ENCODE measurements around the gene GADD45GIP1. TPM values are rescaled to one million over a fixed set of nuclear protein-coding genes. Genes with fewer than 3 reads are reported as not detected.

The GADD45GIP1 gene
- polyA plus RNA-seq, 2 of the 4 experiments (the other 2 are of a cell fraction) = 26.4 to 31.1 TPM

DNA sequence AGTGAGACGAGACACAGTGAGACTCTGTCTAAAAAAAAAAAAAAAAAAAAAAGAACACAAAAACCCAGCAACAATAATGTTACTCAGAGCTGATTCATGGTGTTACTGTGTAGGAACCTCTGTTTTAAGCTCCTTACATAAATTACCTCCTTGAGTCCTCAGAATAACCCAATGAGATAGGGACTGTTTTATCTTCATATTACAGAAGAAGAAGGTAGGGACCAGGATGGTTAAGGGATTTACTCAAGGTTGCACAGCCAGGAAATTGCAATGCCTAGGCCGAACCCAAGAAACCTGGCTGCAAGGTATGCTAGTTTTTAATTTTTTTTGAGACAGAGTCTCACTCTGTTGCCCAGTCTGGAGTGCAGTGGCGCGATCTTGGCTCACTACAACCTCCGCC, 10.9 kb upstream of the GADD45GIP1 start:
- Histone ChIP-seq H3K4me3 (no peak overlapping the region), H3K9me3 (no peaks in the 10 kb centered on the region), H3K4me1 (peaks cover 11% of the 10 kb centered on the region; the same call in 1 of the 3 replicates), H3K27ac (no peak overlapping the region), H3K4me2 (no peak overlapping the region)
- ChIA-PET CTCF (interaction anchor here (1.6 to 6.9 kb wide), 4 partner anchors 8 to 136 kb away, joined by 5 to 114 read pairs (median 38); no protein-coding TSS in a partner anchor), POLR2A (no interaction called here)
- DNase-seq (ENCODE audit: low read depth in 1 of 2, low spot score in 1 of 2) (no peak), FAIRE-seq (no peak), ATAC-seq (no peak)
- no peak for TF ChIP-seq CHD2 (IDR thresholded peaks at IDR 0.05; ENCODE audit: low read length, partially characterized antibody)
- no peak for TF ChIP-seq CBX8 (IDR thresholded peaks at IDR 0.05)
- TF ChIP-seq ZNF302 (CRISPR knock-in tag; IDR thresholded peaks at IDR 0.05) = no peak
- TF ChIP-seq CHD4 (IDR thresholded peaks at IDR 0.05; ENCODE audit: borderline replicate concordance) = no peak
- TF ChIP-seq, protein P1, sequence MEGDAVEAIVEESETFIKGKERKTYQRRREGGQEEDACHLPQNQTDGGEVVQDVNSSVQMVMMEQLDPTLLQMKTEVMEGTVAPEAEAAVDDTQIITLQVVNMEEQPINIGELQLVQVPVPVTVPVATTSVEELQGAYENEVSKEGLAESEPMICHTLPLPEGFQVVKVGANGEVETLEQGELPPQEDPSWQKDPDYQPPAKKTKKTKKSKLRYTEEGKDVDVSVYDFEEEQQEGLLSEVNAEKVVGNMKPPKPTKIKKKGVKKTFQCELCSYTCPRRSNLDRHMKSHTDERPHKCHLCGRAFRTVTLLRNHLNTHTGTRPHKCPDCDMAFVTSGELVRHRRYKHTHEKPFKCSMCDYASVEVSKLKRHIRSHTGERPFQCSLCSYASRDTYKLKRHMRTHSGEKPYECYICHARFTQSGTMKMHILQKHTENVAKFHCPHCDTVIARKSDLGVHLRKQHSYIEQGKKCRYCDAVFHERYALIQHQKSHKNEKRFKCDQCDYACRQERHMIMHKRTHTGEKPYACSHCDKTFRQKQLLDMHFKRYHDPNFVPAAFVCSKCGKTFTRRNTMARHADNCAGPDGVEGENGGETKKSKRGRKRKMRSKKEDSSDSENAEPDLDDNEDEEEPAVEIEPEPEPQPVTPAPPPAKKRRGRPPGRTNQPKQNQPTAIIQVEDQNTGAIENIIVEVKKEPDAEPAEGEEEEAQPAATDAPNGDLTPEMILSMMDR (IDR thresholded peaks at IDR 0.05) = no peak
- no peak for TF ChIP-seq ZC3H11A (IDR thresholded peaks at IDR 0.05)
- no peak for TF ChIP-seq SREBF2 (IDR thresholded peaks at IDR 0.05)
- no peak for TF ChIP-seq POLR2AphosphoS2 (conservative IDR thresholded peaks at IDR 0.05; ENCODE audit: low read length)
- TF ChIP-seq SMC3 (IDR thresholded peaks at IDR 0.05) = no peak
- no peak for TF ChIP-seq MYC (IDR thresholded peaks at IDR 0.05; ENCODE audit: borderline replicate concordance, low read length)
- TF ChIP-seq POLR2A (IDR thresholded peaks at IDR 0.05; ENCODE audit: low read length) = no peak
- no peak for TF ChIP-seq PHF8 (IDR thresholded peaks at IDR 0.05; ENCODE audit: borderline replicate concordance, low read depth)
- no peak for TF ChIP-seq ZFP36 (IDR thresholded peaks at IDR 0.05; ENCODE audit: borderline replicate concordance, partially characterized antibody)
- TF ChIP-seq HEYL (CRISPR knock-in tag; IDR thresholded peaks at IDR 0.05) = no peak
- 86% methylated on average over 5 of the region's 5 CpGs for WGBS (ENCODE audit: missing lambda C conversion rate)

DNA sequence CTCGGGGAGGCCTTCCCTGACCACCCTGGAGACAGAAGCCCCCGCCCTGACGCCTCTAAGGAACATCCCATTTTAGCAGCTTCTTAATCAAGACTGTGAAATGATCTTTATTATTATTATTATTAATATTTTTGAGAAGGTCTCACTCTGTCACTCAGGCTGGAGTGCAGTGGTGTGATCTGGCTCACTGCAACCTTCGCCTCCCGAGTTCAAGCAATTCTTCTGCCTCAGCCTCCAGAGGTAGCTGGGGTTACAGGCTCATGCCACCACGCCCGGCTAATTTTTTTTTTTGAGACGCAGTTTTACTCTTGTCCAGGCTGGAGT, 8.8 kb upstream of the GADD45GIP1 start:
- TF ChIP-seq EHMT2 (IDR thresholded peaks at IDR 0.05; ENCODE audit: low read depth) (no peak), JUNB (IDR thresholded peaks at IDR 0.05) (no peak), ZFP36 (IDR thresholded peaks at IDR 0.05; ENCODE audit: borderline replicate concordance, partially characterized antibody) (no peak)
- TF ChIP-seq, protein P2, sequence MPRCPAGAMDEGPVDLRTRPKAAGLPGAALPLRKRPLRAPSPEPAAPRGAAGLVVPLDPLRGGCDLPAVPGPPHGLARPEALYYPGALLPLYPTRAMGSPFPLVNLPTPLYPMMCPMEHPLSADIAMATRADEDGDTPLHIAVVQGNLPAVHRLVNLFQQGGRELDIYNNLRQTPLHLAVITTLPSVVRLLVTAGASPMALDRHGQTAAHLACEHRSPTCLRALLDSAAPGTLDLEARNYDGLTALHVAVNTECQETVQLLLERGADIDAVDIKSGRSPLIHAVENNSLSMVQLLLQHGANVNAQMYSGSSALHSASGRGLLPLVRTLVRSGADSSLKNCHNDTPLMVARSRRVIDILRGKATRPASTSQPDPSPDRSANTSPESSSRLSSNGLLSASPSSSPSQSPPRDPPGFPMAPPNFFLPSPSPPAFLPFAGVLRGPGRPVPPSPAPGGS (IDR thresholded peaks at IDR 0.05) = no peak
- 55% methylated on average over 8 of the region's 8 CpGs for WGBS (ENCODE audit: missing lambda C conversion rate)
- ATAC-seq = no peak
- peaks cover 11% of the 10 kb centered on the region; the same call in 1 of the 3 replicates for H3K4me1 ChIP-seq
- CTCF ChIA-PET = interaction anchor here (0.8 to 6.9 kb wide), 47 partner anchors 11 to 624 kb away, joined by 3 to 114 read pairs (median 6); partner anchors contain the start of genes FARSA, GCDH, IER2 and RAD23A
- no peak for FAIRE-seq
- peak overlapping the region; percentile 53; the same call in 1 of the 3 replicates for H3K4me3 ChIP-seq
- DNase-seq (ENCODE audit: low read depth in 1 of 2, low spot score in 1 of 2) = no peak
- POLR2A ChIA-PET = interaction anchor here (0.7 kb wide), 1 partner anchor 12 kb away, joined by 3 read pairs; no protein-coding TSS in a partner anchor
- H3K27ac ChIP-seq = peak overlapping the region; percentile 91
- peak overlapping the region; percentile 99 for H3K4me2 ChIP-seq
- no peaks in the 10 kb centered on the region for H3K9me3 ChIP-seq

DNA sequence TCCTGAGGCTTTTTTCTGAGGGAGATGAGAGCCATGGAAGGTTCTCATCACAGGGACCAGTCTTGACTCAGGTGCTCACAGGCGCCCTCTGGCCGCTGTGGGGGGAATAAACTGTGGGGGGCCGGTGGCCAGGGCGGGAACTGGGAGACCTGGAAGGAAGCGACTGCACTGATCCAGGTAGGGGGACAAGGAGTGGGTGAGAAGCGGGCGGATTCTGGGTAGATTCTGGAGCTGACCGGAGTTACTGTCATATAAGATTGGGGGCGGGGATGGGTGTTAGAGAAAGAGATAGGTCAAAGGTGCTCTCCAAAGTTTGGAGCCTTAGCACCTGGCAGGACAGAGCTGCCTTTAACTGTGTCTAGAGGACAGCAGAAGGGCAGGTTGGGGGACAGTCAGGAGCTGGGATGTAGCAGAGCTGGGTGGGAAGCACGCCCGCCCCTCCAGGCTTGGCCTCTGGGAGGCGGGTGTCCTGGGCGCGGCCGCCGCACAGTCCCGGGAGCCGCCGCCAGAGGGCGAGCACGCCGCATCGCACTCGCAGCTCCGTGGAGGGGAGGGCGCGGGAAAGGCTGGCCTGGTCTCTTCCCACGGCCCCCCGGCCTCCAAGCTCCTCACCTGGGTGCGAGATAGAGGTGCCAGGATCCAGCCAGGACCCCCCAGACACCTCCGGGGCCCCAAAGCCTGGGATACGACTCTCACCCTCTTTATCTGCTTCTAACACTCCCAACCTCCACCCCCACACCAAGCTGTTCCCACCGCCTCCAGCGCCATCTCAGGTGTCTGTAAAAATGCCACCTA, 8.2 kb upstream of the GADD45GIP1 start:
- ChIA-PET CTCF (interaction anchor here (0.8 to 6.9 kb wide), 52 partner anchors 11 to 830 kb away, joined by 3 to 114 read pairs (median 5); partner anchors contain the start of genes FARSA, GCDH, IER2 and RAD23A), POLR2A (interaction anchor here (0.7 to 0.9 kb wide), 2 partner anchors 13 to 80 kb away, joined by 3 read pairs; no protein-coding TSS in a partner anchor)
- peak overlapping the region; percentile 53 for H3K4me3 ChIP-seq
- peak; percentile 97 to 98 for ATAC-seq
- WGBS (ENCODE audit: missing lambda C conversion rate) = 2% methylated on average over 18 of the region's 34 CpGs
- H3K4me2 ChIP-seq = peak overlapping the region; percentile 99
- H3K9me3 ChIP-seq = no peaks in the 10 kb centered on the region
- no peak for FAIRE-seq
- peak overlapping the region; percentile 91 for H3K27ac ChIP-seq
- H3K4me1 ChIP-seq = peaks cover 11% of the 10 kb centered on the region; the same call in 1 of the 3 replicates
- peak; percentile 53 to 76 for DNase-seq (ENCODE audit: low read depth in 1 of 2, low spot score in 1 of 2)
- TF ChIP-seq, protein P1 (IDR thresholded peaks at IDR 0.05) = peak; percentile 67
- TF ChIP-seq, protein P3, sequence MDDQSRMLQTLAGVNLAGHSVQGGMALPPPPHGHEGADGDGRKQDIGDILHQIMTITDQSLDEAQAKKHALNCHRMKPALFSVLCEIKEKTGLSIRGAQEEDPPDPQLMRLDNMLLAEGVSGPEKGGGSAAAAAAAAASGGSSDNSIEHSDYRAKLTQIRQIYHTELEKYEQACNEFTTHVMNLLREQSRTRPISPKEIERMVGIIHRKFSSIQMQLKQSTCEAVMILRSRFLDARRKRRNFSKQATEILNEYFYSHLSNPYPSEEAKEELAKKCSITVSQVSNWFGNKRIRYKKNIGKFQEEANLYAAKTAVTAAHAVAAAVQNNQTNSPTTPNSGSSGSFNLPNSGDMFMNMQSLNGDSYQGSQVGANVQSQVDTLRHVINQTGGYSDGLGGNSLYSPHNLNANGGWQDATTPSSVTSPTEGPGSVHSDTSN (IDR thresholded peaks at IDR 0.05) = no peak
- TF ChIP-seq HOXB13 (CRISPR knock-in tag; IDR thresholded peaks at IDR 0.05; ENCODE audit: low read depth) (no peak), FOSL2 (IDR thresholded peaks at IDR 0.05) (no peak), FOSL2 (CRISPR knock-in tag; IDR thresholded peaks at IDR 0.05) (no peak), JUN (IDR thresholded peaks at IDR 0.05) (0 out of 5 replicates have a peak, but pooled peaks of 1 of the 2 experiments have one; percentile 23), MYC (IDR thresholded peaks at IDR 0.05; ENCODE audit: borderline replicate concordance, low read length) (peak; percentile 35; the same call in 1 of the 2 replicates), NFE2L2 (conservative IDR thresholded peaks at IDR 0.05; ENCODE audit: low read length) (no peak), KDM5A (IDR thresholded peaks at IDR 0.05) (no peak), MAFK (IDR thresholded peaks at IDR 0.05; ENCODE audit: partially characterized antibody) (no peak)
- TF ChIP-seq, protein P4, sequence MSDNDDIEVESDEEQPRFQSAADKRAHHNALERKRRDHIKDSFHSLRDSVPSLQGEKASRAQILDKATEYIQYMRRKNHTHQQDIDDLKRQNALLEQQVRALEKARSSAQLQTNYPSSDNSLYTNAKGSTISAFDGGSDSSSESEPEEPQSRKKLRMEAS (IDR thresholded peaks at IDR 0.05) = peak; percentile 52; the same call in 1 of the 2 replicates
